GM19324 (cell line): ENCODE results near the gene ENTPD5.
A peak's percentile ranks its signal among the peaks of the same experiment; 100 is the strongest.

Experiments
- ATAC-seq: cut with Tn5 transposase; IDR thresholded peaks from one replicate; pipeline ENCODE4 v1.9.1; 2021; ENCODE audit warnings: mild to moderate bottlenecking, moderate library complexity; ENCODE audit not compliant: unreplicated experiment, low FRiP score

The ENTPD5 gene

GRCh38 chr14:74018586-74019407, at the start of gene ENTPD5, which contains the start of gene BBOF1:
TSS of gene ENTPD5 (minus strand) at chr14:74019288. CDS start at chr14:73988102, 31,186 bp downstream.
TSS of gene BBOF1 (plus strand) at chr14:74019349. CDS start at chr14:74019479, 130 bp downstream.
- peak; percentile 95 for ATAC-seq

GRCh38 chr14:74065746-74066575, 46.9 kb upstream of the ENTPD5 start:
- ATAC-seq = no peak

- no peak for ATAC-seq
These were observed 45.8 kb upstream of the ENTPD5 start for GRCh38 chr14:74064883-74065282.

GRCh38 chr14:74064426-74064825, 45.3 kb upstream of the ENTPD5 start:
- ATAC-seq = no peak

GRCh38 chr14:74062809-74063150, 43.7 kb upstream of the ENTPD5 start:
- ATAC-seq = no peak

- no peak for ATAC-seq
These were observed 30.9 kb upstream of the ENTPD5 start for GRCh38 chr14:74049876-74050495.

GRCh38 chr14:74048281-74048680, 29.2 kb upstream of the ENTPD5 start:
- no peak for ATAC-seq

- ATAC-seq = no peak
These were observed 26.4 kb upstream of the ENTPD5 start for GRCh38 chr14:74045522-74045921.

GRCh38 chr14:74042296-74042695, 23.2 kb upstream of the ENTPD5 start:
- no peak for ATAC-seq

GRCh38 chr14:74038020-74038859, 19.2 kb upstream of the ENTPD5 start:
- no peak for ATAC-seq

- ATAC-seq = no peak
These were observed 16.5 kb upstream of the ENTPD5 start for GRCh38 chr14:74035556-74035955.

GRCh38 chr14:74034572-74034971, 15.5 kb upstream of the ENTPD5 start:
- no peak for ATAC-seq

GRCh38 chr14:74029136-74029535, 10.0 kb upstream of the ENTPD5 start:
- ATAC-seq = no peak

GRCh38 chr14:74022346-74022745, 3.3 kb upstream of the ENTPD5 start:
- ATAC-seq = no peak

GRCh38 chr14:74019408-74020137, 485 bp upstream of the ENTPD5 start:
- no peak for ATAC-seq

GRCh38 chr14:74018174-74018585, 908 bp downstream of the ENTPD5 start:
- no peak for ATAC-seq

GRCh38 chr14:74015963-74016362, 3.1 kb downstream of the ENTPD5 start:
- ATAC-seq = no peak

- ATAC-seq = no peak
These were observed 3.9 kb downstream of the ENTPD5 start for GRCh38 chr14:74015176-74015575.

GRCh38 chr14:74014299-74014698, 4.8 kb downstream of the ENTPD5 start:
- no peak for ATAC-seq
